HG03571 (cell line): ENCODE results near the gene HOXB9.

ENCODE experiments used
- ATAC-seq: cut with Tn5 transposase; IDR thresholded peaks from one replicate; pipeline ENCODE4 v1.9.1; 2021; ENCODE audit not compliant: unreplicated experiment

Gene HOXB9

DNA sequence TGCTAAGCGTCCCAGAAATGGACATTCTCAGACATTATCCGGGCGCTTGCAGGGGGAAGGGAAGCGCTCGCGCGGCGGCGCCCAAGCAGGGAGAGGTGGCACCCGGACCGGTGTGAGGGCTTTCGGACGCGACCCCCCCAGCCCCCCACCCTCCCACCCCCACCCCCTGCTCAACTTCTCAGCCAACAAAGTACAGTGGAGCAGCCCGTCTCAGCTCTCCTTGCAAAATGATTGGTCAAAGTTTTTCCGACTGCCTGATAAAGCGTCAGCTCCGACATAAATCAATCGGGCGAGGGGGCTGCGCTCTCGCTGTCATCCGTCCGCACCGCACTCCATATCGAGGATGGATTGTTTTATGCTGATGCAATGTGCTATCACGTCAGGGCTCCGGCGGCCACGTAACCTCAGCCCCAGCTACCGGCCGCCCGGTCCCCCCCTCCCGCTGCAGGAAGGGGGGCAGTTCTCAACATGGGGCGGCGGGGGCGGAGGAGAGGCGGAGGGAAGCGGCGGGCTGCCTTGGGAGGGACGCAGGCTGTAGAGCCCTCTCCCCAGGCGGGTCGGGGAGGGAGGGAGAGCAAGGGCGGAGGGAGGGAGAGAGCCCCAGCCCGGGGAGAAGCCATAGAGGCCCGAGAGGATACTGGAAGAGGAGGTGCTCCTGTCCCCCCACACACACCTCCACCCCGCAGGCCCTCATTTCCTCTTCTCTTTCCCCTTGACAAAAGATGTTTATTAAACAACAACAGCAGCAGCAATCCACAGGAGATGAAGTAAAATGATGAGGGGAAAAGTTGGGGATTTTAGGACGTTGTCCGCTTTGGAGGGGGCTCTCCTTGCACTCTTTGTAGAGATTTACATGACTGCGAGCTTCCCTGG, at the start of gene HOXB9:
HOXB9 (minus strand) TSS at position 114 of the 873 bp plus-strand sequence; CDS start at position 25, 89 bp downstream.
- ATAC-seq: no peak

DNA sequence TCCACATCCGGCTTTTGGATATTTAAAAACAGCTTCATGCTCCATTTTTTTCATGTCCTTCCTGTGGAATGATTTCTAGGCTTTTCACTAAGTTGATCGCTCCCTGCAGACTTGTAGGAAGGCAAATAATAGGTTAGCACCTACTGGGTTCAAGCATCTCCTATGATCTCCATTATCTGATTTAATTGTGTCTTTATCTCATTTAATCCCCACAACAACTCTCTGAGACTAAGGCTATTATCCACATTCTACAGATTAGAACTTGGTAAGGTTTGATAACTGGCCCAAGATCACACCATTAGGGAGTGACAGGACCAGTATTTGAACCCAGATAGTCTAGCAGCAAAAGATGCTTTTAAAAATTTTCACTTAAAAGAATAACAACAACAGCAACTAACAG, 46.2 kb upstream of the HOXB9 start:
- no peak for ATAC-seq

DNA sequence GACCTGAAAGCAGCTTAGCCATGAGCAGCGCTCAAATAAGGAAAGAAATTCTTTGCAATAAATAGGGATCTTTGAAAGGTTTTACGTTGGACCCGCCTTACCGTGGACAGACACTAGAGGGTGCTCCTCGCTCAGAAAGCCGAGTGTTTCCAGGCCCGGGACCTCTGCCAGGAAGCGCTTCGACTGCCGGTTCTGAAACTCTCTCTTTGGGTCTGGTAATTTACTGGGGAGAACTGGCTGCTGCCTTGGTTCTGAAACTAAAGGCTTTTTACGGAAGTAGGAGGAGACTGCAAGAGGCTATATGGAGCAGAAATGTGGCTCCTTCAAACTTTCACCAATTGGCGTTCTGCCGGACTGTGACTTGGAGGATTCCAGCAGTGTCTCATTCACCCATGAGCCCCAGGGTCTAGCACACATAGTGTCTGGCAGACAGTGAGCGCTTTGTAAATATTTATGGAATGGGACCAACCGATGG, 45.6 kb upstream of the HOXB9 start:
- ATAC-seq: no peak

DNA sequence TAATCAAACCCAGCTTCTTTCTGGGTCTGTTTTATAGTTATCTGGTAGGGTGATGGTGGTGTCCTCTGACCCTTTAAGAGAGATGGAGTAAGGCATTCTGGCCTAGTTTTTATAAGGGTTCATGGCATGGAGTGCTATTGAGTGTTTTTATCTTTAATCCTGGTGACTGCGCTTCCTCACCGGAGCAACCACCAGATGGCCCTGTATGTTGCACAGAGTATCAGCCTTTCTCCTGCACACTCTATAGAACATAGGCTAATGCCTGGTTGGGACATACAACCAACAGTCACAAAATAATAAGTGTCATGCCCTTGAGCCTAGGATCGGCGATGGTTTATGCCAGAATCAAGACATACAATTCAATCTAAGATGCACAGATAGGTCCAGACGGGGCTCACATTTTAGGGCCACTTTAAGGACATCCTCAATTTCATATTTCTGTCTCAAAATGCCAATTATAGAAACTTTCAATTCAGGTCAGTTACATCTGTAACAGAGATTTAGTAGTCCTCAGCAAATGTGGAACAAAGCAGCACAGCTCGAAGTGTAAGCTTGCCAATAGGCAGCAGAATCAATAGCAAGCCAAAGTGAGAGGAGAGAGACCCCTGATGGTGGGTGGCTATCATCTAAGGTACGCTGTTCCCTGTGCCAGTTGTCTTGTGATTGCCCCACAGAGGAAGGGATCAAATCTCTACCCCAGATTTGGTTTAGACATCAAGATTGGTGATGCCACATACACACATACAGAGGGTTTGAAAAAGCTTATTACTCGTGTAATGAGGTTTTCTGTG, 37.2 kb upstream of the HOXB9 start:
- no peak for ATAC-seq

DNA sequence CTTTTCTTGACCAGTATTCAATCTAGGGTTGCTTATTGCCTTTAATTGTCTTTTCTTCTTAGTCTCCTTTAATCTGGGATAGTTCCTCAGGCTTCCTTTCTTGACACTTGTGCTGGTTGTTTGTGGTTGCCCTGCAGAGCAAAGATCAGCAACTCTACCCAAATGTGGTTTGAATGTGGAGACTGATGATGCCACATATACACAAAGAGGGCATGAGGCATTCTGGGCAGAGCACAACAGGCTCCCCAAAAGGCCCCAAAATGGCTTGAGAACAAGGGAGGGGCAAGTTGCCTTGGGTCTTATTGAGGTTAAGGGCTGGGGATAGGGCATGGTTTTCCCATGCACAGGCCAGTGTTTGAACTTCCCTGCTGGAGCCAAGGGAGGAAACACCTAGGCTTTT, 29.8 kb upstream of the HOXB9 start:
- no peak for ATAC-seq

DNA sequence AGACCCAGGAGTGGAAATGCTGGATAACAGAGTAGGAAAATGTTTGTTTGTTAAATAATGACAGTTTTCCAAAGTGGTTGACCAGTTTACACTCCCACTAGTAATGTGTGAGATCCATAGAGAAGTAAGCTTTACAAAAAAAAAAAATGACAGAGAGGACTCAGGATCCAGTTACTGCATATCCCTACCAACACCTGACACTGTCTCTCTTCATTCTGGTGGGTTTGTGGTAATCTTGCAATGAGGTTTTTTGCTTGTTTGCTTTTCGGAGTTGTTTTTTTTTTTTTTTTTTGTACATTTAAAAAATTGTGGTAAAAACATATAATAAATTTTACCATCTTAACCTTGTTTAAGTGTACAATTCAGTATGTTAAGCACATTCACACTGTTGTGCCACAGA, 23.6 kb upstream of the HOXB9 start:
- no peak for ATAC-seq

DNA sequence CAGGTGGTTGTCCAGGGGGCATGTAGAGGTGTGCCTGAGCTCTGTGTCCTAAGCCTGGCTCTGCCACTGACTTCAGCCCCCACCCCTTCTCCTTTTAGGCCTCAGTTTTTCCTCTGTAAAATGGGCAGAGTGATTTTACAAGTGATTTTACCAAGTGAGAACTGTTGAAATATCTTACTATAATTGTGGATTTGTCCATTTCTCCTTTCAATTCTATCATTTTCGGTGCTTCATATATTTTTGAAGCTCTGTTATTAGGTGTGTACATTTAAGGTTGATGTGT, 21.7 kb upstream of the HOXB9 start:
- no peak for ATAC-seq

DNA sequence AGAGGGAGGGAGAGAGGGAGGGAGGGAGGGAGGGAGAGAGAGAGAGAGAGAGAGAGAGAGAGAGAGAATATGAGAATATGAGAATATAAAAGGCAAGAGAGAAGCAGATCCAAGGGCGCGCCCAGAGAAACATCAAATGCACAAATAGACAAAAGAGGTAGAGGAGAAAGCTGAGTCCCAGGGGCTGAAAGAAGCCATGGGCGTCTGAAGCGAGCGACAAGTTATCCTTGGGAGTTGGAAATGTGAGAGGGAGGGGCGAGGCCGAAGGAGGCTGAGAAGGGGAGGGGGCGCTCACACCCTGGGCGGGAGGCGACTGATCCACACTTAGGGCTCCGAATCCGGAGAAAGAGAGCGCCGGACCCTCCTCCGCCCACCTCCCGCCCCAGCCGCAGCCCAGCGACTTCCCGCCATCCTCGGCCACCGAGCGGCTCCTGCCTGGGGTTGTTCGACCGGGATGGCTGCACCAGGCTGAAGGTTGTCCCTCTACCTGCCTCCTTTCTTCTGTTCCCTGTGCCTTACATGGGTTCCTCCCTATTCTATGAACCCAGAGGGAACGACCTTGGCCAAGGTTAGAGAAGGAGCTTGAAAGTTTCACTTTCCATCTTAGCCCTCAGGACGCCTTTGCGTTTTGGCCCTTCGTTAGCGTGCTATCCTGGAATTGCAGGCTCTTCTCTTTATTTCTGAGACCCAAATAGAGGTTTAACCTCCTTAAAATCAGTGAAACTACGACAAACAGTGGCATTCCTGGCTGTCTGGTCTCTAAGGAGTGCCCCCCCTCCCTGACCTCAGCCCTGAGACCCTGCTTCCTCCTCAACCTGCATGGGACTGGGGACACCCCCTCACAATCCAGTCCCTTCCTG, 21.2 kb upstream of the HOXB9 start:
- ATAC-seq: no peak

DNA sequence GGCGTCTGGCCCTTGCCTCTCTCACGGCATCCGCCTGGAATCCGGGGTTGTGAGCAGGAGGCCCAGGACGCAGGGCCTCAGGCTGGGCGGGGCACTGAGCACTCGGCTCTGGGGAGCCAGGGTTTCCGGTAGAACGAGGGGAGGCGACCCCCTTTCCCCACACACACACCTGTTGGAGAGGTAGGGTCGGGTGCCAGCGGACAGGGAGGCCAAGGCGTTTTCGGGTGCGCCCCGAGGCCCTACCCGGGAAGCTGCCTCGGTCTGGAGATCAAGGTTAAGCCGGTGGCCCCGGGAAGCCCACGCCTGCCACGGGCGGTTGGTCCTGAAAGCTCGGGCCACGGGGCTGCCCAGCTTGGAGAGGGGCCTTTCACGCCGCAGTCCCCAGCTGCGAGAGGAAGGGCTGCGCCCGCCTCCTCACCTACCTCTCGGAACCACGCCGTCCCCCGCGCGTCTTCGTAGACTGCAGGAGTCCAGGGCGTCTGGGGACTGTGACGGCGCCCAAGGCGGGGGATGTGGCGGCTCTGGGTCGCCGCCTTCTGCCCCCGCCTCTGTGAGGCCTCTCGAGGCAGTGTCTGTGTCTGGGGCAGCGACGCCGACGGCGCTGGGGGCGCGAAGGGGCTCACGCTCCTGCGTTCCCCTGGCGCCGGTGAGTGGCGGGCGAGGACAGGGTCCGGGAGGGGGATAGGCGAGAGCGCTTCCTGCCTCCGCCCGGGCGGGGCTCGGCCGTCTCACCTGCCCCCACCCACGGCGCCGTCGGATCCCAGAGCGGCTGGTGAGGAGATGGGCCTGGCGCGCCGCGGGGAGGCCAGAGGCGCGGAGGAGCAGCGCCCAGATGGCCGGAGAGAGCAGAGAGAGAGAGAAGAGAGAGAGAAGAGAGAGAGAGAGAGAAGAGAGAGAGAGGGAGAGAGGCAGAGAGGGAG, 20.3 kb upstream of the HOXB9 start:
- ATAC-seq: no peak

DNA sequence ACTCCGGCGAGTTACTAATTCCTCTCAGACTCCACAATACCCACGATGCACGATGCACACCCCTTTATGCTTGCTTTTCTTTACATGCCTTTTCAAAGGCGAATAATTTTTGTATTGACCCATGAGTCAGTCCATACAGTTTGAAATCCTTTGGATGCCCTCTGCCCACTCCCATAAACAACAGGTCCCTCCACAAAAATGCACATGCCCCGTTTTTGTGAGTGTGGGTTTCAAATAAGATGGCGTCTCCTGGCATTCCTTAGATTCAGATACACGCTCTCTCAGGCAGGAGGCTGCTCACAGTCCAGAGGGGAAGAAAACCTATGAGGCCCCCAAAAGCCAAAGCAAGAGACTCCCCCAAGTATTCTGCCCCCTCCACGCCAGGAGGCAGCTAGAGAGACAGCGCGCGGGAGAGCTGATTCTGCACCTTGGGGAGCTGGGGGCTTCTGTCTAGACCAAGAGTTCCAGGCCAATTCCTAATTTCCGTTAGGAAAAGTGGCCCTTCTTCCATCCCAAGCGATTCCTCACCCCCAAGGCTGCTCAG, 19.6 kb upstream of the HOXB9 start:
- ATAC-seq: no peak

DNA sequence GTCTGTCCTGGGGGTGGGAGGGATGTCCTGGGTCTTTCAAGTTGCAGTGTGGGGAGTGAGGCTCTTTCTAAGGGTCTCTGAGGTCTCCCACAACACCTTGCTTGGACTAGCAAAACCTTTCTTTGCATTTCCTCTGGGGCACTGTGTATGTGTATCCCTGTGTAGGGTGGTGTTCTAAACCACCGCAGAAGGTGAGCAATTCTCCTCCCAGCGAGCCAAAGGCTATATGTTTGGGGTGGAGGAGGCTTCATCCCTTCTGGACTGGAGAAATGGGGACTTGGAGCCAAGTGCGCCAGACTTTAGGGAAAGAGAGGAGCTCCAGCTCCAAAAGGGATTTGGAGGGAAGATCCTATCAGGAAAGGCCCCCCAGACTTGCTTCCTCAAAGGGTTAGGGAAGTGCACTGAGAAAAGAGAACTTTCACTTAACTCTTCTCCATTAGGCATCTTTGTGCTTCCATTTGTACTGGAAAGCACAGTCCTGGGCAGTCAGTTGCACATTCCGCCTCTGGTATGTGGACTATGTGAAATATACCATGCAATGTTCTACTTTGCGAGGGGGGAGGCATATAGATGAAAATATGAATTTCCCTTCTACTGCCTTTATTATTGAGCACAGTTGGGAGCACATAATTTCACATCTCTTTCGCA, 18.9 kb upstream of the HOXB9 start:
- ATAC-seq: no peak

DNA sequence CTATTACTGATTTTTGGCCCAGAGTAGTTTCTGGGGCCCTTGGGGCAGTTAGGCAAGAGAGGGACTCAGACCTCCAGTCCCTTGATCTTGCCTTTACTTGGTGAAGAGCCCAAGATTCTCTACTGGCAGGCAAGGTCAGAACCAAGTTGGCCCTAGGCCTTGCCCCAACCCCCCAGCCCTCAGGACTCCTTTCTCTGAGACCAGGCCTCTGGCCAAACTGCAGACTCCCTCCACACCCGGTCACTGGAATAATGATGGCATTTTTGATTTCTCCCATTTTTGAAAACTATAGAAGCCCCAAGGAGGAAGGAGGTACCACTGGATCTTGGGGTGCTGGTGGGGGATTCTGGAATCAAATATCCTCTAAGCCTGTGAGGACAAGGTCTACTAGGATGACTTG, 18.0 kb upstream of the HOXB9 start:
- no peak for ATAC-seq

DNA sequence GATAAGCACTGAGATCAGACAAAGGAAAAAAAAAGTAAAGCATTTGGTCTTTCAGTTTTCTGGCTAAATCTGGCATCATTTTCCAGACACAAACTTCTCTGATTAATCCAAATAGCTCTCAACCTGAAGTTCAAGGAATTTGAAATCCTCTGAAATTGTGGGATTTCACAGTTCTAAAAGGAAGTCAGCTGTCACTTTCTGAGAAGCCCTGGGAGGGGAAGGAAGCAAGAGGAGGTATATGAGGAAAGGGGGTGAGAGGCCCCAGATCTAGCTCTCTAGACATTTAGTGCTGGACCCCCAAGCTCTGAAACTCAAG, 17.5 kb upstream of the HOXB9 start:
- ATAC-seq: no peak

DNA sequence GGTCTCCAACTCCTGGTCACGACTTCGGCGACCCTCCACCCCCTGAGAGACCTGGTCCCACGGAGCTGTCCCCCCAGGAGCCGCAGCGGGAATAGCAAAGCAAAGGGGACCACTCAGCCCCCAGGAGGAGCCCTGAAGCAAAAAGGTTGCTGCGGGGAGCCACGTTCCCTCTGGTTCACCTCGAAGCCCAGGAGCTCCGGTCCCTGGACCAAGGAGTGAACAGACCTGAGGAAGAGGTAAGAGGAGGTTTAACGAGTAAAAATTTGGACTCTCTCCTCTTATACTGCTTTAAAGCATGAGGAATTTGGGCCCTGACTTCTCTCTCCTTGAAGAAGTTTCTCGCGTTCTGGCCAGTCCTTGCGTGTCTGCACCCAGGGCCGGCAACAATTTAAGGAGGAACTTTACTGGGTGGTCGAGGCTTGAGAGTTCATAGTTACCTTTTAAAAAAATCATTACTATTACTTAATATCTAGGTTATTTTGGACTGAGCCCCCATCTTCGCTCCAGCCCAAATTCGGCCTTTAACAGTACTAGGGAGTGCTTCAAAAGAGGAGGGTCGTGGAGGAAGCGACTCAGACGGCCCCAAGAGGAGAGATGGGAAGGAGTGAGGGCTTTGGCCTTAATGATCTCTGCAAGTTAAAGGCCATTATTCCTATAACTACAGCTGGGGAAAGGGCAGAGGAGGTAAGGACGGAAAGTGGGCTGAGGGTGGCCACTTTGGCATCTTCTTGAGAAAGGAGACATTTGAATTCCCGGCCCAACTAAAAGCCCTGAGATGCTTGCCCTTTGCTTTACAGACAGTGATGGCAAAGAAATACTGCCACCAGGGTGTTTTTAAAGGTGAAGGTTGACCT, 16.9 kb upstream of the HOXB9 start:
- no peak for ATAC-seq

DNA sequence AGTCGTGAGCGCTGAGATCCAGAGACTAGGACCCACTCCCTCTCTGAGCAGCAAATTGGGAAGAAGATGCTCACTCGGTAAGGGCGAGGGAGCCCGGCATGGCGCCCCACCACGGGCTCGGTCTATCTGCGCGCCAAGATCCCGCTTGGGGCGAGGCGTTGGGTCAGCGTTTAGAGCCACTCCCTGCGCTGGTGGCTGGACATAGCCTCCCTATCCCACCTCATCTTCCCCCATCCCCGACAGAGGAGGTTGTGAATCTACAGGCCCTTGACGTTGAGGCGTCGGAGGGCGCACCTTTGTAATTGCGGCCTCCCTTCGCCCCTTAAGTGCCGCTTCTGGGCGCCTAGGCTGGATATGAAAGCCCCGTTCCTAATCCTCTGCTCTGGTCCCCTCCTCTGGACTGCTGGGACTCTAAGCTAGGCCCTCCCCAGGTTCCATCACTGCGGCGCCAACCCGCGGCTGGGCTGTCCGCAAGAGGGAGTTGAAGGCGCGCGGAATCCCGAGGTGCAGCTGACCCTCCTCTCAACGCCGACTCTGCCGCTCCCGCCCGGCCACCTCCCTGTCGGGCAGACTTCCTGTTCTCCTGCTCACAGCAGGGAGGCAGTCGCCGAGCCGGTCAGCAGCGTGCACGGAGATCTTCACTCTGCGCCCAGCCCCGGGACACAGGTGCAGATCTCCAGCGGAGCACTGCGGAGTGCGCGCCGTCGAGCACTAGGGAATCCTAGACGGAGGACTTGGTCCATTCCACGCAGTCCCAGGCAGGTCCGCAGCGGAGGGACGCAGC, 16.1 kb upstream of the HOXB9 start:
- ATAC-seq: no peak

DNA sequence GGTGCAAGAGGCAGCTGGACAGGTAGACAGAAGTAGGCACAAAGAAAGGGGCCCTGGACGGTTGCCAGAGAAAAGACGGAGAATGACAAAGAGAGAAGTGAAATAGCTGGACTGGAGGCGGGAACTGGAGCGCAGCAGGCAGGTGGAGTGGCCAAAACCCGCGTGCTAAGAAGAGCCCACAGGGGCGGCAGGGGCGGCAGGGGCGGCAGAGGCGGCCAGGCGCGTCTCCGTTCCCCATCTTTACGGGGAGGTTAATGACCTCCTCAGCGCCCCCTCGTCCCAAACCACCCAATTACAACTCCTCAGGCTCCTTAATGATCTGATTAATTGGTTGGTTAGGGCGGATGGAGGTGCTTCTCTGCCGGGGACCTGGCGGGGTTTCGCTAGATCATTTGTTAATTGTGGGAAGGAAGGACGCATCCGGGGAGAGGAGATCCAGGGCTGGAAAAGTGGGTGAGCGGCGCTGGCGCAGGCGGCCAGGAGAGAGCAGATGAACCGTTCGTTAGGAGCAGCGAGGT, 15.4 kb upstream of the HOXB9 start:
- no peak for ATAC-seq

DNA sequence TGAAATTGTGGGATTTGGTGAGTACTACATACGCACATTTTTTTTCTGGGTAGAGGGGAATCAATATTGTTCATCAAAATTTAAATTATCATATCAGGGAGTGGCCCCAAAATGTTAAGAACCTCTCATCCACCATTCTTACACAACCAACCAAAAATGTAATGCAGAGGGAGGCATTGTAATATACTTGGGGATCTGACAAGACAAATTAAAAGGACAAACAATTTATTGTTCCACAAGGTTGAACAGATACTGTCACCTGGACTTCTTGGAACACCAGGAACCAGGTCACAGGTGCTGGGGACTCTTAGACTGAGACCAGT, 14.7 kb upstream of the HOXB9 start:
- ATAC-seq: no peak
